Measurements from ENCODE around the gene FGD6.

The FGD6 gene

DNA sequence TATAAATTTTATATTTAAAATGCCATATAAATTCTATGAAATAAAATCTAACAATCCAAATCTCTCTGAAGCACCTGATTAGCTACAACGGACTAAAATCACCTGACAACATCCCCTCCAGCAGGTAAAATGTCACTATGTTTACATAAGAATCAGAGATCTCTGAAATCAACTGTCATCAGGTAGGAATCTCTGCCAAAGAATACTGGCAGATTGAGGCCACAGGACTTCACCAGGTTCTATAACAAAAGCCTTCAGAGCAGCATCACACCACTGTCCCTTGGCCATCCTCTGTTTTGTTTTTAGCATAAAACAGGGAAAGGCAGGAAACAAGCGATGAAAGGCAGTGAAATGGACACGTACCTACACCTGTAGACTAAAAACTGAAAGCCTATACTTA is 22.1 kb downstream of the FGD6 start:
- in situ Hi-C loops (cut with MboI; ENCODE audit: low pct_unique_long_range_greater_than_20kb, low sequenced_read_pairs, unreplicated experiment), result no loop called here
- TF ChIP-seq, protein P1, sequence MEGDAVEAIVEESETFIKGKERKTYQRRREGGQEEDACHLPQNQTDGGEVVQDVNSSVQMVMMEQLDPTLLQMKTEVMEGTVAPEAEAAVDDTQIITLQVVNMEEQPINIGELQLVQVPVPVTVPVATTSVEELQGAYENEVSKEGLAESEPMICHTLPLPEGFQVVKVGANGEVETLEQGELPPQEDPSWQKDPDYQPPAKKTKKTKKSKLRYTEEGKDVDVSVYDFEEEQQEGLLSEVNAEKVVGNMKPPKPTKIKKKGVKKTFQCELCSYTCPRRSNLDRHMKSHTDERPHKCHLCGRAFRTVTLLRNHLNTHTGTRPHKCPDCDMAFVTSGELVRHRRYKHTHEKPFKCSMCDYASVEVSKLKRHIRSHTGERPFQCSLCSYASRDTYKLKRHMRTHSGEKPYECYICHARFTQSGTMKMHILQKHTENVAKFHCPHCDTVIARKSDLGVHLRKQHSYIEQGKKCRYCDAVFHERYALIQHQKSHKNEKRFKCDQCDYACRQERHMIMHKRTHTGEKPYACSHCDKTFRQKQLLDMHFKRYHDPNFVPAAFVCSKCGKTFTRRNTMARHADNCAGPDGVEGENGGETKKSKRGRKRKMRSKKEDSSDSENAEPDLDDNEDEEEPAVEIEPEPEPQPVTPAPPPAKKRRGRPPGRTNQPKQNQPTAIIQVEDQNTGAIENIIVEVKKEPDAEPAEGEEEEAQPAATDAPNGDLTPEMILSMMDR (IDR thresholded peaks at IDR 0.05; ENCODE audit: extremely low read depth, insufficient read depth, missing control alignments), result no peak
- no peak for DNase-seq (ENCODE audit: low spot score)

DNA sequence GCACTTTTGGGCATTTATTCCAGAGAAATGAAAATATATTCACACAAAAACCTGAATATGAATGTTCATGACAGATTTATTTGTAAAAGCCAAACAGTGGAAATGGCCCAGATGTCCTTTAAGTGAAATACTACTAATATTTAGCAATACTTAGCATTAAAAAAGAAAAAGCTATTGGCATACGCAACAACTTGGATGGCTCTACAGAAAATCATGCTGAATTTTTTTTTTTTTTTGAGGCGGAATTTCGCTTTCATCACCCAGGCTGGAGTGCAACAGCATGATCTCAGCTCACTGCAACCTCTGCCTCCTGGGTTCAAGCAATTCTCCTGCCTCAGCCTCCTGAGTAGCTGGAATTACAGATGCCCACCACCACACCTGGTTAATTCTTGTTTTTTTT is 24.1 kb downstream of the FGD6 start:
- TF ChIP-seq, protein P1 (IDR thresholded peaks at IDR 0.05; ENCODE audit: extremely low read depth, insufficient read depth, missing control alignments), result no peak
- no peak for DNase-seq (ENCODE audit: low spot score)
- in situ Hi-C loops (cut with MboI; ENCODE audit: low pct_unique_long_range_greater_than_20kb, low sequenced_read_pairs, unreplicated experiment), result no loop called here

DNA sequence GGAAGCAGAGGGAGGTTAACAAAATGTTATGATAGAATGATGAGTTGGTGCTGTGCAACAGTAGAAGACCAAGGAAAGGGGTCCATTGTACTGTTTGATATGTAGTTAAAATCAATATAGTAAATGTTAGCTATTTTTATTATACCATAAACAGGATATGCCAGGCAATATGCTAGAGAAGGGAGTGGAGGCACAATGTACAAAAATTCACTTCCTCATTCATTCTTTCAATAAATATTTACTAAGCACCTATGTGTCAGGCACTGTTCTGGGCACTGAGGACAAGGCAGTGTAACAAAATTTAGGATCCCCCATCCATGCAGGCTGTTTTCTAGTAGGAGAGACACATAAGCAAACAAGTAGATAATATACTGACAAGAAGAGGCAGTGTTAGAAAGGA is 25.0 kb downstream of the FGD6 start:
- in situ Hi-C loops (cut with MboI; ENCODE audit: low pct_unique_long_range_greater_than_20kb, low sequenced_read_pairs, unreplicated experiment), result no loop called here
- DNase-seq (ENCODE audit: low spot score), result no peak
- TF ChIP-seq, protein P1 (IDR thresholded peaks at IDR 0.05; ENCODE audit: extremely low read depth, insufficient read depth, missing control alignments), result no peak

DNA sequence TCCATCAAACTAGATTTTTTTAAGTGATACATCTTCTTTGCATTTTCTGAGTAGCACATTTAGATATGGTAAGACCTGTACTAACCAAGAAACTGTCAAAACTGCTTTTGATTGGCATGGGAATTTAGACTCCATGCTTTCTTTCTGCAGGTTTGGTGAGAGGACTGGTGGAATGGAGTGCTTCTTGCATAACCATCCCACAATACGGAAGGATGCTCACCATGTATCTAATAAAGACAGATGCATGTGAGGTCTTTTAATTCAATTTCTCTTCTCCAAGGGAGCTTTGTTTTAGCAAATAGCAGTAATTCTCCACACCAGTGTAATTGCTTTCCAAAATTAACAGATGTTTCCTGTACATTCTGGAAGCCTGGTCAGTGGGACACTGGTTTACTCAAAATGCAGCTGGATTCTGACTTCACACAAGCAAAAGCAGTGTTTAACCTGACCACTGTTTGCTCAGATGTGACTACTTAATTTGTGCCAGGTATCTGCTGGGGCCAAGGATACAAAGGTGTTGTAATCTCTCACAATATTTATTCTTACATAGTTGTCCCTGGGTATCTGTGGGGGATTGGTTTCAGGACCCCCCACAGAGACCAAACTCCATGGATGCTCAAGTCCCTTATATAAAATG is 26.1 kb downstream of the FGD6 start:
- DNase-seq (ENCODE audit: low spot score), result no peak
- in situ Hi-C loops (cut with MboI; ENCODE audit: low pct_unique_long_range_greater_than_20kb, low sequenced_read_pairs, unreplicated experiment), result no loop called here
- TF ChIP-seq, protein P1 (IDR thresholded peaks at IDR 0.05; ENCODE audit: extremely low read depth, insufficient read depth, missing control alignments), result no peak

DNA sequence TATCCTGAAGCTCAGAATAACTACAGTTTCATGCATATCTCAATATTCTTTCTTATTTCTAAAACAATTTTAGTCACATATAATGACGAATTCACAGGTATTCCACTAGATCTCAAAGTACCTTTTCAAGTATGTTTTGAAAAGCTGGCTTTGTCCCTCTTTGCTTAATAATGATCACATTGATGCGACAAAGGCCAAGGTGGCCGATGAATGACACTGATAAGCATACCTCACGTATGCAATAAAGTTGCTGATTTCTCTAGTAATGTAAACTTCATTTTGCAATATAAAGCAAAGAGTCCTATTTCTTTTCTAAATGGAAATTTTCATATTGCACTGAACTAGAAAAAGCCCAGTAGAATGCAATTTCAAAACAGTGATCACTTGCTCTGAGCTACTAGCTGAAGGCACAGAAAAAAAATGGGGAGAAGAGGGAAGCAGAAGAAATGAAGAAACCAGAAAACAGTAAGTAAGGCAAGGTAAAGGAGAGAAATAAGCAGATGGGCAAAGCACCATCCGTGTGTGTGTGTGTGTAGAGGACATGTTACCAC is 29.3 kb downstream of the FGD6 start:
- in situ Hi-C loops (cut with MboI; ENCODE audit: low pct_unique_long_range_greater_than_20kb, low sequenced_read_pairs, unreplicated experiment), result no loop called here
- DNase-seq (ENCODE audit: low spot score), result no peak
- TF ChIP-seq, protein P1 (IDR thresholded peaks at IDR 0.05; ENCODE audit: extremely low read depth, insufficient read depth, missing control alignments), result no peak

DNA sequence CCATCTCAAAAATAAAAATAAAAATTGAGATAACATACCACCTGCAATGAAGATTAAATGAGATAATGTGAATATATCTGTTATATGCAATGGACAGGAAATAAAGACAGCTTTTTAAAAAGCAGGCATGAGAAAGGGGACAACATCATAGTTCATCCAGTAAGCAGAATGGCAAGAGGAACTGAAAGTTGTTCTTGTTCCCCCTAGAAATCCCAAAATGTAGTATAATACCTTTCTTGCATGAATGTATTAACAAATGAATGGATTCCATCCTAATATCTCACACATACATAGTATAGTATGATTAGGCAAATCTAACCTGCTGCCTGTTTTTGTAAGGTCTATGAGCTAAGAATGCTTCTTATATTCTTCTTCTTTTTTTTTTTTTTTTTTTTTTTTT is 31.4 kb downstream of the FGD6 start:
- TF ChIP-seq, protein P1 (IDR thresholded peaks at IDR 0.05; ENCODE audit: extremely low read depth, insufficient read depth, missing control alignments), result no peak
- no peak for DNase-seq (ENCODE audit: low spot score)
- in situ Hi-C loops (cut with MboI; ENCODE audit: low pct_unique_long_range_greater_than_20kb, low sequenced_read_pairs, unreplicated experiment), result no loop called here
